GM12878 (cell line): ENCODE data around the gene CSMD2. TPM values are rescaled to one million over a fixed set of nuclear protein-coding genes. Genes with fewer than 3 reads are reported as not detected.

Experiments used
- ATAC-seq: fragments of 200-7000 bp; cut with Tn5 transposase; 3 replicates; pipeline ENCODE4 v1.9.1; 2020; ENCODE audit warnings: mild to moderate bottlenecking, moderate library complexity
- BruUV-seq: library from RNA; stranded (reverse); fragments of 400-500 nt; replicated peaks from 2 replicates; lab custom pipeline; 2021; lab: Mats Ljungman, UMichigan
- CTCF ChIA-PET: fragments of 300-600 bp; sonication (Branson Sonifier 250); formaldehyde crosslinking; extraction: SDS; loops from one replicate; lab custom pipeline; 2021; ENCODE audit warnings: inconsistent platforms; lab: Yijun Ruan, JAX
- POLR2A ChIA-PET: fragments of 350-600 bp; formaldehyde crosslinking; extraction: SDS; loops from one replicate; lab custom pipeline; 2021; ENCODE audit warnings: inconsistent platforms; lab: Charles Lee
- RAD21 ChIA-PET: fragments of 300-600 bp; sonication (Branson Sonifier 250); formaldehyde crosslinking; loops from one replicate; lab custom pipeline; 2023; ENCODE audit warnings: antibody characterized with exemption; ENCODE audit not compliant: unreplicated experiment; lab: Charles Lee
- SMC1A ChIA-PET: fragments of 300-600 bp; sonication (Branson Sonifier 250); formaldehyde crosslinking; loops from one replicate; lab custom pipeline; 2023; ENCODE audit not compliant: unreplicated experiment, uncharacterized antibody; lab: Charles Lee
- DNase-seq: peaks from one replicate; pipeline ENCODE4 v3.0.0-alpha.2; 2011; ENCODE audit warnings: low read depth, low spot score
- FAIRE-seq: peaks from 3 replicates; lab custom pipeline; 2011; peaks lifted over from hg19 to GRCh38; lab: Jason Lieb, UNC
- H2AFZ ChIP-seq: 2 replicates; pipeline ENCODE4 v1.6.0; 2011; ENCODE audit warnings: low read depth, low read length, control low read depth; ENCODE audit not compliant: control insufficient read depth
- H3K27ac ChIP-seq: 2 replicates; pipeline ENCODE4 v1.5.1; 2011; ENCODE audit warnings: control low read depth; ENCODE audit not compliant: control insufficient read depth, insufficient read depth
- H3K27me3 ChIP-seq, 2 experiments: replicated peaks in 1 of 2; 2 replicates each; pipeline versions ENCODE4 v1.6.0 to v1.6.1; 2011; ENCODE audit warnings: low read length in 1 of 2; ENCODE audit not compliant: control insufficient read depth in 2 of 2, insufficient read depth in 2 of 2
- H3K36me3 ChIP-seq, 2 experiments: 2 replicates each; pipeline ENCODE4 v1.5.1; 2011; ENCODE audit warnings: low read length in 1 of 2; ENCODE audit not compliant: control insufficient read depth in 2 of 2, insufficient read depth in 2 of 2
- H3K4me1 ChIP-seq: 2 replicates; pipeline ENCODE4 v1.6.1; 2011; ENCODE audit warnings: mild to moderate bottlenecking, low read length, moderate library complexity, mixed read lengths; ENCODE audit not compliant: control insufficient read depth, insufficient read depth
- H3K4me2 ChIP-seq: 2 replicates; pipeline ENCODE4 v1.6.0; 2011; ENCODE audit warnings: control low read depth; ENCODE audit not compliant: control insufficient read depth, insufficient read depth
- H3K4me3 ChIP-seq: fragments of 200-600 bp; sonication (generic); 2 replicates; pipeline ENCODE4 v1.5.1; 2016
- H3K79me2 ChIP-seq: 2 replicates; pipeline ENCODE4 v1.6.0; 2011; ENCODE audit warnings: low read length; ENCODE audit not compliant: control insufficient read depth, insufficient read depth
- H3K9ac ChIP-seq: 2 replicates; pipeline ENCODE4 v1.8.0; 2011; ENCODE audit warnings: low read length, control low read depth, mixed read lengths; ENCODE audit not compliant: control insufficient read depth, insufficient read depth
- H3K9me3 ChIP-seq: replicated peaks from 3 replicates; pipeline ENCODE4 v1.5.1; 2011; ENCODE audit warnings: mild to moderate bottlenecking, low read length; ENCODE audit not compliant: control insufficient read depth, insufficient read depth
- H4K20me1 ChIP-seq: 2 replicates; pipeline ENCODE4 v1.6.0; 2011; ENCODE audit not compliant: control insufficient read depth, insufficient read depth
- CBX5 ChIP-seq: sonication (generic); IDR thresholded peaks from 2 replicates; pipeline ENCODE4 v1.6.1; 2016; ENCODE audit warnings: low read depth, moderate library complexity, mild to moderate bottlenecking, inconsistent platforms
- EED ChIP-seq: sonication (generic); IDR thresholded peaks from 2 replicates; pipeline ENCODE4 v1.6.1; 2016; ENCODE audit warnings: antibody characterized with exemption, low read depth
- HDAC2 ChIP-seq: fragments of 200-600 bp; sonication (generic); IDR thresholded peaks from 2 replicates; pipeline ENCODE4 v1.6.1; 2017
- IKZF2 ChIP-seq, 2 experiments: fragments of 450-650 bp; IDR thresholded peaks; 2 replicates each; pipeline ENCODE4 v1.6.1; 2017; ENCODE audit warnings: mild to moderate bottlenecking in 2 of 2, moderate library complexity in 2 of 2
- JUND ChIP-seq: IDR thresholded peaks from 2 replicates; pipeline ENCODE4 v1.6.1; 2012; ENCODE audit warnings: low read depth, mild to moderate bottlenecking, low read length, improper control_type of control experiment, moderate library complexity
- MTA3 ChIP-seq: IDR thresholded peaks from 2 replicates; pipeline ENCODE4 v1.6.1; 2012; ENCODE audit warnings: low read length, inconsistent platforms, borderline replicate concordance
- NKRF ChIP-seq: fragments of 450-650 bp; conservative IDR thresholded peaks from 2 replicates; pipeline ENCODE4 v1.6.1; 2017; ENCODE audit warnings: mild to moderate bottlenecking, moderate library complexity
- NRF1 ChIP-seq: conservative IDR thresholded peaks from 2 replicates; pipeline ENCODE4 v1.6.1; 2011; ENCODE audit warnings: mild to moderate bottlenecking, low read depth, low read length, improper control_type of control experiment
- SREBF2 ChIP-seq: IDR thresholded peaks from 2 replicates; pipeline ENCODE4 v1.6.1; 2012; ENCODE audit warnings: mild to moderate bottlenecking, low read length
- ZNF274 ChIP-seq: IDR thresholded peaks from one replicate; pipeline ENCODE4 v1.8.0; 2011; ENCODE audit not compliant: insufficient read length, insufficient read depth
- WGBS: methylation state at CpG from one replicate; pipeline ENCODE4 v1.1.6; 2016; ENCODE audit warnings: low lambda C conversion rate; ENCODE audit not compliant: insufficient replicate concordance, insufficient coverage; ENCODE audit errors: missing lambda C conversion rate; 5-methylcytosine and 5-hydroxymethylcytosine counted together
- in situ Hi-C: fragments of 300-500 bp; cut with MboI; formaldehyde crosslinking; loops from 9 replicates; pipeline ENCODE4 v1.14.3; 2018; ENCODE audit warnings: mixed read lengths
- intact Hi-C: fragments of 100-400 bp; cut with micrococcal nuclease; formaldehyde crosslinking; loops from one replicate; pipeline ENCODE4 v1.14.2; 2022; ENCODE audit not compliant: unreplicated experiment
- polyA plus RNA-seq, 11 experiments: library from polyadenylated mRNA; depleted of rRNA in 4 of 11; unstranded in 6 of 11; stranded (reverse) in 5 of 11; fragments of >200 nt; fragmentation: Nextera tagmentation in 4 of 11; fragmentation: Illumina TruSeq in 1 of 11; extraction: Ambion mirVana in 4 of 11; extraction: Trizol in 1 of 11; gene quantifications; 1 replicate in 1 of 11; 2 replicates in 10 of 11; pipeline versions ENCODE4 v1.2.1 to v1.2.3, GENCODE V29; 2011 to 2016; ENCODE audit warnings: inconsistent platforms in 2 of 11, missing spikeins in 2 of 11, low read depth in 1 of 11
- total RNA-seq, 4 experiments: library from RNA; depleted of rRNA in 3 of 4; stranded (reverse); fragments of >200 nt in 3 of 4; fragmentation: Illumina TruSeq in 1 of 4; extraction: Trizol in 1 of 4; gene quantifications; 2 replicates each; pipeline versions ENCODE4 v1.2.1 to v1.2.3, GENCODE V29; 2013 to 2021

CSMD2 gene
- total and polyA plus RNA-seq, 10 of the 15 experiments (the other 5 are each of a cell fraction or from before 2014, with no cell fraction given): under 0.01 TPM; not detected in 9

GRCh38 chr1:33668695-33669094 is 496.3 kb downstream of the CSMD2 start:
- ChIA-PET CTCF (no interaction called here), RAD21 (no interaction called here), SMC1A (no interaction called here), POLR2A (interaction anchor here (0.5 kb wide), 1 partner anchor 317 kb away, joined by 4 read pairs; no protein-coding TSS in a partner anchor)
- no peak overlapping the region for H3K4me2 ChIP-seq
- H3K36me3 ChIP-seq: no peaks in the 10 kb centered on the region
- no TSS peak for BruUV-seq
- intact Hi-C loops: no loop called here
- in situ Hi-C loops: no loop called here
- H3K4me3 ChIP-seq: no peak overlapping the region
- no peaks in the 10 kb centered on the region for H3K4me1 ChIP-seq
- no peaks in the 10 kb centered on the region for H3K27me3 ChIP-seq
- no peak overlapping the region for H3K9ac ChIP-seq
- FAIRE-seq (no peak), DNase-seq (no peak), ATAC-seq (no peak)
- no peaks in the 10 kb centered on the region for H3K79me2 ChIP-seq
- H4K20me1 ChIP-seq: no peaks in the 10 kb centered on the region
- no peak for TF ChIP-seq JUND
- TF ChIP-seq NKRF: no peak
- no peak for TF ChIP-seq ZNF274
- TF ChIP-seq SREBF2: no peak
- no peak for TF ChIP-seq HDAC2
- TF ChIP-seq CBX5: no peak
- no peak for TF ChIP-seq NRF1
- no peak for TF ChIP-seq EED
- no peak for TF ChIP-seq MTA3
- no peak for TF ChIP-seq IKZF2 (IDR thresholded peaks at IDR 0.05)
- H2AFZ ChIP-seq: no peak overlapping the region
- H3K9me3 ChIP-seq: no peaks in the 10 kb centered on the region; the same call in 2 of the 3 replicates
- WGBS: 6% methylated on average over 3 of the region's 3 CpGs
- H3K27ac ChIP-seq: no peak overlapping the region
